Occipital lobe (tissue), 2 donors: Measurements from ENCODE around the gene BLVRB. TPM values are rescaled to one million over a fixed set of nuclear protein-coding genes. Genes with fewer than 3 reads are reported as not detected.
"Not testable (repeated sequence)": the region's sequence is repeated elsewhere in the genome, so short reads cannot be mapped to it uniquely, and the experiment has no call there.

ENCODE experiments used
- DNase-seq: peaks from one replicate; lab custom pipeline; 2025; lab: John Stamatoyannopoulos, UW
- total RNA-seq: library from RNA; depleted of rRNA; stranded (reverse); fragments of >200 nt; gene quantifications from one replicate; pipeline ENCODE4 v1.2.3, GENCODE V29; 2014

The BLVRB gene
- 16.5 TPM for total RNA-seq

GRCh38 chr19:40465557-40466218, at the start of gene BLVRB:
Gene BLVRB, minus strand, starts transcription at chr19:40465745. Its CDS starts 57 bp downstream, at chr19:40465688.
- DNase-seq: peak; percentile 99

GRCh38 chr19:40513741-40514315, 48.3 kb upstream of the BLVRB start:
- DNase-seq: no peak

GRCh38 chr19:40513345-40513678, 47.8 kb upstream of the BLVRB start:
- no peak for DNase-seq

- no peak for DNase-seq
Measured at GRCh38 chr19:40512473-40513344, 47.2 kb upstream of the BLVRB start.

- no peak for DNase-seq
Measured at GRCh38 chr19:40512110-40512472, 46.5 kb upstream of the BLVRB start.

- DNase-seq: no peak
Measured at GRCh38 chr19:40511487-40511886, 45.9 kb upstream of the BLVRB start.

- DNase-seq: no peak
Measured at GRCh38 chr19:40510526-40511115, 45.1 kb upstream of the BLVRB start.

GRCh38 chr19:40508739-40509260, 43.3 kb upstream of the BLVRB start:
- no peak for DNase-seq

- no peak for DNase-seq
Measured at GRCh38 chr19:40507892-40508291, 42.3 kb upstream of the BLVRB start.

GRCh38 chr19:40506099-40506498, 40.6 kb upstream of the BLVRB start:
- no peak for DNase-seq

- no peak for DNase-seq
Measured at GRCh38 chr19:40503320-40503695, 37.8 kb upstream of the BLVRB start.

GRCh38 chr19:40502647-40503319, 37.2 kb upstream of the BLVRB start:
- no peak for DNase-seq

GRCh38 chr19:40502081-40502480, 36.5 kb upstream of the BLVRB start:
- no peak for DNase-seq

GRCh38 chr19:40501599-40501998, 36.1 kb upstream of the BLVRB start:
- no peak for DNase-seq

- DNase-seq: not testable (repeated sequence)
Measured at GRCh38 chr19:40500678-40501530, 35.4 kb upstream of the BLVRB start.

- no peak for DNase-seq
Measured at GRCh38 chr19:40499320-40499719, 33.8 kb upstream of the BLVRB start.

GRCh38 chr19:40497214-40497613, 31.7 kb upstream of the BLVRB start:
- no peak for DNase-seq

- DNase-seq: no peak
Measured at GRCh38 chr19:40494191-40494838, 28.8 kb upstream of the BLVRB start.

- no peak for DNase-seq
Measured at GRCh38 chr19:40493778-40494177, 28.2 kb upstream of the BLVRB start.

GRCh38 chr19:40492274-40492673, 26.7 kb upstream of the BLVRB start:
- no peak for DNase-seq
